K562 (cell line): Measurements from ENCODE around the gene CTBS. TPM values are rescaled to one million over a fixed set of nuclear protein-coding genes. Genes with fewer than 3 reads are reported as not detected.

Source experiments
- ARID1B ChIP-seq: fragments of 450-650 bp; IDR thresholded peaks from 2 replicates; pipeline ENCODE4 v1.6.1; 2016; ENCODE audit warnings: antibody characterized with exemption, mild to moderate bottlenecking, inconsistent platforms
- BRF2 ChIP-seq: IDR thresholded peaks from 3 replicates; pipeline ENCODE4 v1.6.1; 2011; ENCODE audit warnings: borderline replicate concordance, mild to moderate bottlenecking; ENCODE audit not compliant: insufficient read length, insufficient read depth
- CHD4 ChIP-seq: fragments of 200-600 bp; sonication (generic); IDR thresholded peaks from 3 replicates; pipeline ENCODE4 v1.6.1; 2012; ENCODE audit warnings: low read depth, mild to moderate bottlenecking, mixed read lengths, low read length, inconsistent platforms; ENCODE audit not compliant: insufficient read depth, insufficient replicate concordance, poor library complexity, severe bottlenecking
- ETS2 ChIP-seq: IDR thresholded peaks from 2 replicates; pipeline ENCODE4 v1.6.1; 2016; ENCODE audit warnings: borderline replicate concordance, missing genetic modification characterization, mild to moderate bottlenecking, moderate library complexity, missing compliant biosample characterization; ENCODE audit not compliant: poor library complexity, severe bottlenecking
- FOXJ2 ChIP-seq: fragments of 200-800 bp; sonication (Bioruptor generic); IDR thresholded peaks from 2 replicates; pipeline ENCODE4 v1.6.1; 2016; ENCODE audit warnings: missing genetic modification characterization, missing compliant biosample characterization
- HIVEP1 ChIP-seq: fragments of 250-450 bp; sonication (Bioruptor Pico); IDR thresholded peaks from 2 replicates; pipeline ENCODE4 v1.4.0; 2020; ENCODE audit warnings: mild to moderate bottlenecking
- LCOR ChIP-seq: sonication (generic); formaldehyde crosslinking; IDR thresholded peaks from 2 replicates; pipeline ENCODE4 v1.8.0; 2022; ENCODE audit warnings: mild to moderate bottlenecking, missing genetic modification reagents
- MAFG ChIP-seq: fragments of 450-650 bp; conservative IDR thresholded peaks from 2 replicates; pipeline ENCODE4 v1.6.1; 2016; ENCODE audit warnings: missing genetic modification characterization, missing compliant biosample characterization
- MCM2 ChIP-seq: fragments of 450-650 bp; IDR thresholded peaks from 2 replicates; pipeline ENCODE4 v1.6.1; 2017; ENCODE audit warnings: low read depth, mild to moderate bottlenecking
- MCM5 ChIP-seq: fragments of 450-650 bp; IDR thresholded peaks from 2 replicates; pipeline ENCODE4 v1.6.1; 2016; ENCODE audit warnings: low read depth
- MTA3 ChIP-seq: fragments of 450-650 bp; formaldehyde crosslinking; IDR thresholded peaks from 2 replicates; pipeline ENCODE4 v1.6.1; 2017; ENCODE audit warnings: mild to moderate bottlenecking, borderline replicate concordance
- NR4A1 ChIP-seq, 2 experiments: fragments of 250-450 bp in 1 of 2; fragments of 450-650 bp in 1 of 2; sonication (Bioruptor Pico) in 1 of 2; IDR thresholded peaks; 2 replicates each; pipeline versions ENCODE4 v1.4.0 to v1.6.1; 2016 to 2020; ENCODE audit warnings: mild to moderate bottlenecking in 2 of 2, missing compliant biosample characterization in 1 of 2, missing genetic modification characterization in 1 of 2, moderate library complexity in 1 of 2
- PHF21A ChIP-seq: fragments of 450-650 bp; IDR thresholded peaks from 2 replicates; pipeline ENCODE4 v1.6.1; 2017; ENCODE audit warnings: low read depth, borderline replicate concordance
- POLR3A ChIP-seq: IDR thresholded peaks from 2 replicates; pipeline ENCODE4 v1.6.1; 2011; ENCODE audit warnings: borderline replicate concordance, mild to moderate bottlenecking, moderate library complexity; ENCODE audit not compliant: insufficient read length, insufficient read depth; ENCODE audit errors: extremely low read depth
- RUNX1 ChIP-seq: sonication (generic); IDR thresholded peaks from 2 replicates; pipeline ENCODE4 v1.6.1; 2016; ENCODE audit warnings: antibody characterized with exemption, low read depth
- SIN3A ChIP-seq, 2 experiments: fragments of 150-350 bp in 1 of 2; IDR thresholded peaks; 2 replicates each; pipeline ENCODE4 v1.6.1; 2011 to 2016; ENCODE audit warnings: borderline replicate concordance in 2 of 2, low read depth in 2 of 2, low read length in 2 of 2, mild to moderate bottlenecking in 2 of 2, moderate library complexity in 2 of 2; ENCODE audit not compliant: control insufficient read depth in 1 of 2
- SMARCE1 ChIP-seq: fragments of 450-650 bp; IDR thresholded peaks from 2 replicates; pipeline ENCODE4 v1.7.1; 2016; ENCODE audit warnings: mild to moderate bottlenecking
- SRSF3 ChIP-seq: fragments of 200-400 bp; formaldehyde crosslinking; IDR thresholded peaks from 2 replicates; pipeline ENCODE4 v1.6.1; 2016; ENCODE audit warnings: mild to moderate bottlenecking, low read length, moderate library complexity; ENCODE audit not compliant: insufficient read depth
- TARDBP ChIP-seq: fragments of 450-650 bp; IDR thresholded peaks from 2 replicates; pipeline ENCODE4 v1.6.1; 2016
- ZC3H4 ChIP-seq: sonication (generic); formaldehyde crosslinking; IDR thresholded peaks from 2 replicates; pipeline ENCODE4 v1.9.0; 2021; ENCODE audit warnings: missing genetic modification reagents, borderline replicate concordance
- ZNF311 ChIP-seq: fragments of 250-450 bp; sonication (Bioruptor Pico); IDR thresholded peaks from 2 replicates; pipeline ENCODE4 v1.4.0; 2020; ENCODE audit warnings: mild to moderate bottlenecking, moderate library complexity
- ZNF57 ChIP-seq: fragments of 450-650 bp; formaldehyde crosslinking; IDR thresholded peaks from 2 replicates; pipeline ENCODE4 v1.4.0; 2020; ENCODE audit warnings: mild to moderate bottlenecking, moderate library complexity
- ZNF717 ChIP-seq: fragments of 250-450 bp; sonication (Bioruptor Pico); IDR thresholded peaks from 2 replicates; pipeline ENCODE4 v1.5.0; 2021
- ZNF766 ChIP-seq: fragments of 200-800 bp; sonication (Bioruptor generic); conservative IDR thresholded peaks from 2 replicates; pipeline ENCODE4 v1.6.1; 2016; ENCODE audit warnings: missing genetic modification characterization, missing compliant biosample characterization
- ZSCAN32 ChIP-seq: fragments of 450-650 bp; formaldehyde crosslinking; IDR thresholded peaks from 2 replicates; pipeline ENCODE4 v1.4.0; 2020; ENCODE audit warnings: mild to moderate bottlenecking, moderate library complexity
- ZZZ3 ChIP-seq: fragments of 450-650 bp; IDR thresholded peaks from 2 replicates; pipeline ENCODE4 v1.6.1; 2016; ENCODE audit warnings: antibody characterized with exemption, mild to moderate bottlenecking, moderate library complexity
- polyA plus RNA-seq, 8 experiments: library from polyadenylated mRNA; depleted of rRNA in 4 of 8; stranded (reverse) in 5 of 8; unstranded in 3 of 8; fragments of >200 nt; fragmentation: Nextera tagmentation in 2 of 8; fragmentation: Illumina TruSeq in 1 of 8; extraction: Ambion mirVana in 2 of 8; extraction: Trizol in 1 of 8; gene quantifications; 2 replicates each; pipeline versions ENCODE4 v1.2.1 to v1.2.3, GENCODE V29; 2011 to 2014; ENCODE audit warnings: inconsistent platforms in 1 of 8, missing spikeins in 1 of 8
- total RNA-seq, 7 experiments: library from RNA; depleted of rRNA in 6 of 7; stranded (reverse); fragments of >200 nt in 6 of 7; fragmentation: Illumina TruSeq in 2 of 7; extraction: Trizol in 2 of 7; gene quantifications; 2 replicates each; pipeline versions ENCODE4 v1.2.1 to v1.2.3, GENCODE V29; 2011 to 2021; ENCODE audit warnings: low replicate concordance in 1 of 7
- TF ChIP-seq, protein P1 (sequence below): sonication (generic); formaldehyde crosslinking; IDR thresholded peaks from 2 replicates; pipeline ENCODE4 v1.8.1; 2023; ENCODE audit warnings: mild to moderate bottlenecking, missing genetic modification reagents, moderate library complexity

CTBS gene
- total and polyA plus RNA-seq, 9 of the 15 experiments (the other 6 are each of a cell fraction or from before 2014, with no cell fraction given), result 3.0 to 19.8 (median 9.9) TPM

DNA sequence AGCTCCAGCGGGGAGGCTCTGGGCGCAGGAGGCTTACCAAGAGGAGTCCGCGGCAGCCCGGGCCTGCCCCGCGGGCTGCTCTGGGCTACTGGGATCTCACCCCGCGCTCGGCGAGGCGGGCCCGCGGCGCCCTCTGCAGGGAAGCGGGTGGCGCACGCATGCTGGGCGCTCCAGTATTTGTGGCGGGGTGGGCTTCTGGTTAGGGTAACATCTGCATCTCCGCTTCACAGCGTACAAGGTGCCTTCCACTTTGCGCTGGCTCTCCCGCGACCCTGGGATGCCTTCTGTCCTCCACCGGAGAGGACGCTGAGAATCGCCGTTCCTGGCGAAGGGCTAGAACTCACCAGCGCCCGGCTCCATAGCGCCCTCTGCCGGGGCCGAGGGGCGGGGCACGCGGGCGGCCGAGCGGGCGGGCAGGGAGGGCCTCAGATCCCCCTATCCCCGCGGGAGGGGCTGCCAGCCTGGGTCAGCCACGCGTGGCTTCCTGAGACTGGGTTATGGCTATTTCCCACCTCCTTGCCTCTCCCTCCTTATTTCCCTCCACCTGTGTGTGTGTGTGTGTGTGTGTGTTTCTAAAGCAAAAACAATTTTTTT is 46.6 kb upstream of the CTBS start (continued):
- TF ChIP-seq ETS2, result no peak
- no peak for TF ChIP-seq ZNF57 (CRISPR knock-in tag)
- TF ChIP-seq ZNF766 (CRISPR knock-in tag), result no peak
- no peak for TF ChIP-seq SIN3A (IDR thresholded peaks at IDR 0.05; ENCODE audit: borderline replicate concordance in 2 of 2, control insufficient read depth in 1 of 2, low read depth in 2 of 2, low read length in 2 of 2)
- peak; percentile 43; the same call in 1 of the 2 replicates for TF ChIP-seq ARID1B
- no peak; the same call in 1 of the 2 replicates for TF ChIP-seq SMARCE1
- no peak for TF ChIP-seq BRF2
- peak; percentile 87; the same call in 1 of the 2 replicates for TF ChIP-seq TARDBP
- no peak for TF ChIP-seq SRSF3
- TF ChIP-seq ZSCAN32 (CRISPR knock-in tag), result no peak
- 0 out of 2 replicates have a peak, but pooled peaks have one; percentile 21 for TF ChIP-seq PHF21A
- TF ChIP-seq ZNF311, result no peak
- no peak for TF ChIP-seq FOXJ2
- TF ChIP-seq HIVEP1 (CRISPR knock-in tag), result no peak
- peak; percentile 81; the same call in 1 of the 2 replicates for TF ChIP-seq MTA3
- no peak for TF ChIP-seq ZC3H4
- no peak for TF ChIP-seq POLR3A
- TF ChIP-seq CHD4, result no peak
- TF ChIP-seq, protein P1, sequence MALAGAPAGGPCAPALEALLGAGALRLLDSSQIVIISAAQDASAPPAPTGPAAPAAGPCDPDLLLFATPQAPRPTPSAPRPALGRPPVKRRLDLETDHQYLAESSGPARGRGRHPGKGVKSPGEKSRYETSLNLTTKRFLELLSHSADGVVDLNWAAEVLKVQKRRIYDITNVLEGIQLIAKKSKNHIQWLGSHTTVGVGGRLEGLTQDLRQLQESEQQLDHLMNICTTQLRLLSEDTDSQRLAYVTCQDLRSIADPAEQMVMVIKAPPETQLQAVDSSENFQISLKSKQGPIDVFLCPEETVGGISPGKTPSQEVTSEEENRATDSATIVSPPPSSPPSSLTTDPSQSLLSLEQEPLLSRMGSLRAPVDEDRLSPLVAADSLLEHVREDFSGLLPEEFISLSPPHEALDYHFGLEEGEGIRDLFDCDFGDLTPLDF (CRISPR knock-in tag), result no peak
- no peak for TF ChIP-seq MCM5
- TF ChIP-seq RUNX1, result no peak; the same call in 1 of the 2 replicates
- no peak for TF ChIP-seq ZZZ3
- no peak for TF ChIP-seq ZNF717 (CRISPR knock-in tag)
- TF ChIP-seq LCOR (CRISPR knock-in tag), result peak; percentile 79
- TF ChIP-seq NR4A1 (CRISPR knock-in tag; IDR thresholded peaks at IDR 0.05), result no peak
- TF ChIP-seq NR4A1 (tag; IDR thresholded peaks at IDR 0.05), result no peak
- TF ChIP-seq MAFG (tag), result no peak
- TF ChIP-seq MCM2, result no peak
